ENCODE measurements around the gene XPO6.

- TF ChIP-seq E2F1 (CRISPR knock-in tag; IDR thresholded peaks at IDR 0.05) = no peak
- TF ChIP-seq SAP130 (CRISPR knock-in tag; IDR thresholded peaks at IDR 0.05; ENCODE audit: low read depth) = no peak
- TF ChIP-seq ZNF777 (CRISPR knock-in tag; IDR thresholded peaks at IDR 0.05) = no peak
- no peak for TF ChIP-seq DPF2 (CRISPR knock-in tag; IDR thresholded peaks at IDR 0.05; ENCODE audit: borderline replicate concordance, low read depth)
- TF ChIP-seq ZKSCAN5 (CRISPR knock-in tag; IDR thresholded peaks at IDR 0.05) = no peak
- TF ChIP-seq TCF12 (IDR thresholded peaks at IDR 0.05) = no peak
- TF ChIP-seq TCF12 (CRISPR knock-in tag; IDR thresholded peaks at IDR 0.05) = no peak
- no peak for TF ChIP-seq ZNF773 (CRISPR knock-in tag; IDR thresholded peaks at IDR 0.05; ENCODE audit: borderline replicate concordance)
- TF ChIP-seq FOXP1 (IDR thresholded peaks at IDR 0.05) = no peak
- TF ChIP-seq FOXP1 (CRISPR knock-in tag; IDR thresholded peaks at IDR 0.05) = no peak
- TF ChIP-seq ZNF691 (CRISPR knock-in tag; IDR thresholded peaks at IDR 0.05; ENCODE audit: borderline replicate concordance, low read depth) = no peak
- no peak for TF ChIP-seq CTCF (CRISPR knock-in tag; IDR thresholded peaks at IDR 0.05)
- no peak for TF ChIP-seq YY1 (IDR thresholded peaks at IDR 0.05; ENCODE audit: insufficient read depth, insufficient replicate concordance, low read depth, low read length)
- no peak for TF ChIP-seq POLR2AphosphoS2 (IDR thresholded peaks at IDR 0.05; ENCODE audit: low read depth, low read length)
Observed at GRCh38 chr16:28101533-28101890, 110.3 kb downstream of the XPO6 start.
